NAMALWA (cell line): Measurements from ENCODE around the gene TGM5.
"Not testable (repeated sequence)": the region's sequence is repeated elsewhere in the genome, so short reads cannot be mapped to it uniquely, and the experiment has no call there.

Source experiments
- DNase-seq: peaks from one replicate; pipeline ENCODE4 v3.0.0-alpha.2; 2015; ENCODE audit warnings: low spot score

Gene TGM5

GRCh38 chr15:43214592-43215295, 52.0 kb downstream of the TGM5 start:
- no peak for DNase-seq

GRCh38 chr15:43214169-43214568, 52.6 kb downstream of the TGM5 start:
- no peak for DNase-seq

- DNase-seq, result no peak
Measured at GRCh38 chr15:43213466-43213865, 53.3 kb downstream of the TGM5 start.

GRCh38 chr15:43212951-43213350, 53.8 kb downstream of the TGM5 start:
- no peak for DNase-seq

- no peak for DNase-seq
Measured at GRCh38 chr15:43212299-43212698, 54.4 kb downstream of the TGM5 start.

- DNase-seq, result no peak
Measured at GRCh38 chr15:43211224-43211735, 55.4 kb downstream of the TGM5 start.

GRCh38 chr15:43210807-43211206, 55.9 kb downstream of the TGM5 start:
- no peak for DNase-seq

GRCh38 chr15:43210172-43210745, 56.5 kb downstream of the TGM5 start:
- DNase-seq, result no peak

- DNase-seq, result no peak
Measured at GRCh38 chr15:43209059-43209824, 57.5 kb downstream of the TGM5 start.

- DNase-seq, result no peak
Measured at GRCh38 chr15:43208052-43209002, 58.4 kb downstream of the TGM5 start.

GRCh38 chr15:43207024-43207423, 59.7 kb downstream of the TGM5 start:
- no peak for DNase-seq

- DNase-seq, result no peak
Measured at GRCh38 chr15:43206054-43206453, 60.7 kb downstream of the TGM5 start.

GRCh38 chr15:43204016-43204901, 62.5 kb downstream of the TGM5 start:
- peak; percentile 61 for DNase-seq

- DNase-seq, result no peak
Measured at GRCh38 chr15:43199945-43200488, 66.7 kb downstream of the TGM5 start.

- DNase-seq, result no peak
Measured at GRCh38 chr15:43198992-43199391, 67.7 kb downstream of the TGM5 start.

GRCh38 chr15:43198556-43198955, 68.2 kb downstream of the TGM5 start:
- DNase-seq, result not testable (repeated sequence)

GRCh38 chr15:43197773-43198172, 69.0 kb downstream of the TGM5 start:
- not testable (repeated sequence) for DNase-seq

GRCh38 chr15:43196760-43197548, 69.8 kb downstream of the TGM5 start:
- no peak for DNase-seq

- no peak for DNase-seq
Measured at GRCh38 chr15:43194795-43195194, 71.9 kb downstream of the TGM5 start.

GRCh38 chr15:43193710-43194109, 73.0 kb downstream of the TGM5 start:
- DNase-seq, result no peak
